ENCODE measurements around the gene TMEM258. TPM values are rescaled to one million over a fixed set of nuclear protein-coding genes. Genes with fewer than 3 reads are reported as not detected.

TMEM258 gene
- total and polyA plus RNA-seq, 2 donors (not counting 3 experiments of a cell fraction or from before 2014, with no cell fraction given) = 140 to 534 TPM

DNA sequence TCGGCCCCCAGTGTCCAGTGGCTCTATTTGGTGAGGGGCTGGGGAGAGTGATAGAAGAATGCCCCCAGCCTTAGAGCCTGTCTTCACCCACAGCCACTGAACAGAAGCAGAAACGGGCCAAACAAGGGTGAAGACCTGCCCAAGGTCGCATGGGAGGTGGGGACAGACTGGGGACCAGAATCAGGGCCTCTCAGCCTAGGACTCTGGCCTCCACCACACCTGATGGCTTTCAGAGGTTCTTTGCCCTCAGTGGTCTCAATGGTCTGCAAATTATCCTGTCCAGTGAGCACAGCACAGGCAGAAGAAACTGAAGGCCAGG, 44.5 kb downstream of the TMEM258 start:
- TF ChIP-seq GATA2 (IDR thresholded peaks at IDR 0.05; ENCODE audit: insufficient read depth, insufficient read length, low read depth, low read length) (no peak), MYC (IDR thresholded peaks at IDR 0.05; ENCODE audit: low read depth, low read length) (no peak), POLR2AphosphoS5 (IDR thresholded peaks at IDR 0.05; ENCODE audit: insufficient read depth, low read depth, low read length) (no peak), POLR2A (IDR thresholded peaks at IDR 0.05; ENCODE audit: low read depth, low read length) (no peak), JUN (IDR thresholded peaks at IDR 0.05; ENCODE audit: borderline replicate concordance, insufficient read depth, insufficient read length, low read depth) (no peak), EZH2 (IDR thresholded peaks at IDR 0.05; ENCODE audit: borderline replicate concordance, low read depth, low read length, severe bottlenecking) (no peak), FOS (IDR thresholded peaks at IDR 0.05; ENCODE audit: borderline replicate concordance, insufficient read depth, low read length) (no peak)
- TF ChIP-seq, protein P1, sequence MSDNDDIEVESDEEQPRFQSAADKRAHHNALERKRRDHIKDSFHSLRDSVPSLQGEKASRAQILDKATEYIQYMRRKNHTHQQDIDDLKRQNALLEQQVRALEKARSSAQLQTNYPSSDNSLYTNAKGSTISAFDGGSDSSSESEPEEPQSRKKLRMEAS (IDR thresholded peaks at IDR 0.05; ENCODE audit: insufficient read depth, insufficient read length) = no peak
- TF ChIP-seq, protein P2, sequence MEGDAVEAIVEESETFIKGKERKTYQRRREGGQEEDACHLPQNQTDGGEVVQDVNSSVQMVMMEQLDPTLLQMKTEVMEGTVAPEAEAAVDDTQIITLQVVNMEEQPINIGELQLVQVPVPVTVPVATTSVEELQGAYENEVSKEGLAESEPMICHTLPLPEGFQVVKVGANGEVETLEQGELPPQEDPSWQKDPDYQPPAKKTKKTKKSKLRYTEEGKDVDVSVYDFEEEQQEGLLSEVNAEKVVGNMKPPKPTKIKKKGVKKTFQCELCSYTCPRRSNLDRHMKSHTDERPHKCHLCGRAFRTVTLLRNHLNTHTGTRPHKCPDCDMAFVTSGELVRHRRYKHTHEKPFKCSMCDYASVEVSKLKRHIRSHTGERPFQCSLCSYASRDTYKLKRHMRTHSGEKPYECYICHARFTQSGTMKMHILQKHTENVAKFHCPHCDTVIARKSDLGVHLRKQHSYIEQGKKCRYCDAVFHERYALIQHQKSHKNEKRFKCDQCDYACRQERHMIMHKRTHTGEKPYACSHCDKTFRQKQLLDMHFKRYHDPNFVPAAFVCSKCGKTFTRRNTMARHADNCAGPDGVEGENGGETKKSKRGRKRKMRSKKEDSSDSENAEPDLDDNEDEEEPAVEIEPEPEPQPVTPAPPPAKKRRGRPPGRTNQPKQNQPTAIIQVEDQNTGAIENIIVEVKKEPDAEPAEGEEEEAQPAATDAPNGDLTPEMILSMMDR (IDR thresholded peaks at IDR 0.05; ENCODE audit: extremely low read depth in 1 of 2, insufficient read depth in 1 of 2, low read depth in 1 of 2, low read length in 2 of 2) = no peak
- POLR2A ChIA-PET = no interaction called here
- DNase-seq (ENCODE audit: low read depth, low spot score) (no peak), FAIRE-seq (no peak)
- Histone ChIP-seq H4K20me1 (replicated peaks; ENCODE audit: control insufficient read depth, extremely low read depth, insufficient read depth, low read length) (no peaks in the 10 kb centered on the region), H3K27me3 (ENCODE audit: control insufficient read depth in 2 of 2, insufficient read depth in 2 of 2, low read length in 2 of 2) (no peaks in the 10 kb centered on the region), H3K36me3 (ENCODE audit: control insufficient read depth in 2 of 2, extremely low read depth in 1 of 2, insufficient read depth in 2 of 2, low read length in 2 of 2) (no peaks in the 10 kb centered on the region), H3K4me1 (ENCODE audit: control insufficient read depth, extremely low read depth, insufficient read depth, low read length) (peaks cover 3% of the 10 kb centered on the region), H3K27ac (ENCODE audit: insufficient read depth, low read depth, low read length) (no peak overlapping the region), H3K4me2 (ENCODE audit: insufficient read depth, low read length) (no peak overlapping the region), H3K9ac (replicated peaks; ENCODE audit: extremely low read depth, insufficient read depth, low read length) (no peak overlapping the region), H3K9me1 (replicated peaks; ENCODE audit: control insufficient read depth, extremely low read depth, insufficient read depth, low read length) (no peaks in the 10 kb centered on the region), H3K4me3 (replicated peaks in 1 of 3; ENCODE audit: insufficient read depth in 1 of 3, low read depth in 1 of 3, low read length in 3 of 3) (no peak overlapping the region), H3K79me2 (ENCODE audit: control insufficient read depth, insufficient read depth, low read length) (no peaks in the 10 kb centered on the region), H2AFZ (ENCODE audit: low read depth, low read length) (no peak overlapping the region), H3K9me3 (replicated peaks; ENCODE audit: control insufficient read depth, insufficient read depth, low read length) (no peaks in the 10 kb centered on the region)
- CTCF ChIA-PET = interaction anchor here (0.9 to 5.4 kb wide), 22 partner anchors 9 to 360 kb away, joined by 3 to 91 read pairs (median 8); partner anchors contain the start of genes FEN1 and TMEM258
- intact Hi-C loops (cut with micrococcal nuclease) (loop anchor here (1.0 to 2.0 kb wide), 3 partner anchors 28 to 361 kb away; no protein-coding TSS in a partner anchor), dilution Hi-C loops (cut with MboI; ENCODE audit: extremely low pct_ligation_motif_present, low sequenced_read_pairs) (no loop called here)
- BruUV-seq (replicated peaks) = no TSS peak
